Measurements from ENCODE around the gene LDLRAD1.

The LDLRAD1 gene

GRCh38 chr1:54045496-54045895 is 27.5 kb upstream of the LDLRAD1 start:
- TF ChIP-seq FOXM1 (IDR thresholded peaks at IDR 0.05; ENCODE audit: borderline replicate concordance, low read depth) = no peak
- TF ChIP-seq MAX (IDR thresholded peaks at IDR 0.05) = no peak
- TF ChIP-seq CEBPB (IDR thresholded peaks at IDR 0.05) = no peak

- TF ChIP-seq EGR1 (IDR thresholded peaks at IDR 0.05) (no peak), TCF12 (IDR thresholded peaks at IDR 0.05; ENCODE audit: low read depth) (no peak), YY1 (IDR thresholded peaks at IDR 0.05; ENCODE audit: low read depth) (no peak), ZBTB7A (IDR thresholded peaks at IDR 0.05; ENCODE audit: low read depth) (no peak), RAD21 (IDR thresholded peaks at IDR 0.05; ENCODE audit: low read depth) (no peak), EP300 (IDR thresholded peaks at IDR 0.05; ENCODE audit: borderline replicate concordance) (no peak), FOXM1 (IDR thresholded peaks at IDR 0.05; ENCODE audit: borderline replicate concordance, low read depth) (no peak), CEBPB (IDR thresholded peaks at IDR 0.05) (no peak), TAF1 (IDR thresholded peaks at IDR 0.05; ENCODE audit: low read depth) (no peak), REST (IDR thresholded peaks at IDR 0.05; ENCODE audit: low read depth) (no peak), NFIC (IDR thresholded peaks at IDR 0.05) (no peak), CREB1 (IDR thresholded peaks at IDR 0.05; ENCODE audit: low read depth) (no peak), USF1 (IDR thresholded peaks at IDR 0.05) (no peak), MAX (IDR thresholded peaks at IDR 0.05) (no peak), TEAD4 (IDR thresholded peaks at IDR 0.05) (no peak)
Measured at GRCh38 chr1:54041806-54042205, 23.8 kb upstream of the LDLRAD1 start.

GRCh38 chr1:54037476-54037875 is 19.5 kb upstream of the LDLRAD1 start:
- TF ChIP-seq YY1 (IDR thresholded peaks at IDR 0.05; ENCODE audit: low read depth) = no peak
- no peak for TF ChIP-seq ZBTB7A (IDR thresholded peaks at IDR 0.05; ENCODE audit: low read depth)
- TF ChIP-seq NFIC (IDR thresholded peaks at IDR 0.05) = no peak

GRCh38 chr1:54028306-54029251 is 10.6 kb upstream of the LDLRAD1 start:
- TF ChIP-seq RAD21 (IDR thresholded peaks at IDR 0.05; ENCODE audit: low read depth) (no peak), CEBPB (IDR thresholded peaks at IDR 0.05) (no peak), NFIC (IDR thresholded peaks at IDR 0.05) (no peak), ZBTB7A (IDR thresholded peaks at IDR 0.05; ENCODE audit: low read depth) (no peak), TAF1 (IDR thresholded peaks at IDR 0.05; ENCODE audit: low read depth) (no peak), FOXM1 (IDR thresholded peaks at IDR 0.05; ENCODE audit: borderline replicate concordance, low read depth) (no peak), USF1 (IDR thresholded peaks at IDR 0.05) (no peak), EP300 (IDR thresholded peaks at IDR 0.05; ENCODE audit: borderline replicate concordance) (no peak), CREB1 (IDR thresholded peaks at IDR 0.05; ENCODE audit: low read depth) (no peak), EGR1 (IDR thresholded peaks at IDR 0.05) (no peak), REST (IDR thresholded peaks at IDR 0.05; ENCODE audit: low read depth) (no peak), YY1 (IDR thresholded peaks at IDR 0.05; ENCODE audit: low read depth) (no peak)

- TF ChIP-seq YY1 (IDR thresholded peaks at IDR 0.05; ENCODE audit: low read depth) (no peak), CREB1 (IDR thresholded peaks at IDR 0.05; ENCODE audit: low read depth) (no peak), TAF1 (IDR thresholded peaks at IDR 0.05; ENCODE audit: low read depth) (no peak), MAX (IDR thresholded peaks at IDR 0.05) (no peak), NFIC (IDR thresholded peaks at IDR 0.05) (no peak), RAD21 (IDR thresholded peaks at IDR 0.05; ENCODE audit: low read depth) (no peak), EGR1 (IDR thresholded peaks at IDR 0.05) (no peak), USF1 (IDR thresholded peaks at IDR 0.05) (no peak), CEBPB (IDR thresholded peaks at IDR 0.05) (no peak), ZBTB7A (IDR thresholded peaks at IDR 0.05; ENCODE audit: low read depth) (no peak), TEAD4 (IDR thresholded peaks at IDR 0.05) (no peak), TCF12 (IDR thresholded peaks at IDR 0.05; ENCODE audit: low read depth) (no peak), EP300 (IDR thresholded peaks at IDR 0.05; ENCODE audit: borderline replicate concordance) (no peak), REST (IDR thresholded peaks at IDR 0.05; ENCODE audit: low read depth) (no peak), FOXM1 (IDR thresholded peaks at IDR 0.05; ENCODE audit: borderline replicate concordance, low read depth) (no peak)
Measured at GRCh38 chr1:54027848-54028247, 9.9 kb upstream of the LDLRAD1 start.

All from Ishikawa (cell line).